GM19328 (cell line): Measurements from ENCODE around the gene TEN1.

ENCODE experiments used
- ATAC-seq: cut with Tn5 transposase; IDR thresholded peaks from one replicate; pipeline ENCODE4 v1.9.1; 2021; ENCODE audit warnings: mild to moderate bottlenecking, moderate library complexity; ENCODE audit not compliant: unreplicated experiment

The TEN1 gene

DNA sequence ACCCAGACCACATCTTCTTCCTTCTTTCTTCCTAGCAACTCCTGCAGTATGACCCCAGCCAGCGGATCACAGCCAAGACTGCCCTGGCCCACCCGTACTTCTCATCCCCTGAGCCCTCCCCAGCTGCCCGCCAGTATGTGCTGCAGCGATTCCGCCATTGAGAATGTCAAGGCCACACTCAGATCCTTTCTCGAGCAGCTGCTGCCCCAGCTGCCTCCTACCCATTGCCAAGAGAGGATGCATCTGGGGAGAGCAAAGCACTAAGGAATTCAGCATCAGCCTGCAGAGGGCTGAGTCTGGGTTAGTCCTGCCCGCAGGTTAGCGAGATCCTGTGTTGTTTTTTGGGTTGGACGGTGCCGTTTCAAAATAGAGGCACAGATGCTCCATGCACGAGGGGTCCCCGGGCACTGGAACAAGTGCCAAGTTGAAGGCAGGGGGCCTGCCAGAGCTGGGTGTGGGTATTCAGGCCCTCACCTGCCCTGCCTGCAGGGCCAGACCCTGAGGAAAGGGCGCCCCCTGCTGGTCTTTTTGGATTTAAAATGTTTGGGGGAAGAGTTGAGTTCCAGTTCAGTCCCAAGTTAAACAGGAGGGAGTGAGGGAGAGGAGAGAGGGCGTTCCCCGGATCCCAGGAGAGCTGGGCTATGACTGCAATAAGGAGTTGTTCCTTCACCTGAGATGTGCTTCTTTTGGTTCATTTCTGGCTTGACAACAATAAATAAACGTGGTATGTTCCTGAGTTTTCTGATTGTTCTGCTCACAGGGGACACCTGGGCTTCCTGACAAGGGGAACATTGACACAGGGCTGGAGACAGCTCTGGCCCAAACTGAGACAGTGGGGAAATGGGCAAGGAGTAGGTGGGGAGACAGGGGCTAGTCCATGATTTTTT lies 26.5 kb downstream of the TEN1 start:
- no peak for ATAC-seq

DNA sequence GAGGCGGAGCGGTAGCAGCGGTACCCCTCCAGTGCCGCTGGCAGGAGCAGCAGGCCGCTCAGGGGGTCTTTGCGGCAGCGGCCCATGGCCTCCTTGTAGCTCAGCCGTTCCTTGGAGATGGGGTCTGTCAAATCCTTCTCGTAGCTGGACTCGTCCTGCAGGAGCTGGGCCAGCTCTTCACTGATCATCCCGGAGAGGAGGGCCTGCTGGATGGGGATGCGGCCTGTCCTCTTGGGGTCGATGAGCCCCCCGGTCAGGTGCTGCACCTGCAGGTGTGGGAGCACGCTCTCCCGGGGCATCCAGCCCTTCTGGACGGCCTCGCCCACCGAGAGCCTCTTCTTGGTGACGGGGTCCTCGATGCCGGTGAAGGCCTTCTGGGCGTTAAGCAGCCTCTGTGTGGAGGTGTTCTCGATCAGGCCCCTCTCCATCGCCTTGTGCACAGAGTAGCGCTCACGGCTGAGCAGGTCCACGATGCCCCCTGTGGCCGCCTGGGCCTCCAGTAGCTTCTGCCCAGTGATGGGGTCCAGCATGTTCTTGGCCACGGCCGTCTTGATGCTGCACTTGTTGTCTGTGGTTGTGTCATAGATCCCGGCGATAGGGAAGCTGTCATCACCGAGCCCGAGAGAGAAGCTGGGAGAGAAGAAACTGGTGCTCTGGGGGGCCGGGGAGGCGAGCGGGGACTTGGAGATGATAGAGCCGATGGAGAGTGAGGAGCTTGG lies 28.2 kb downstream of the TEN1 start:
- no peak for ATAC-seq

DNA sequence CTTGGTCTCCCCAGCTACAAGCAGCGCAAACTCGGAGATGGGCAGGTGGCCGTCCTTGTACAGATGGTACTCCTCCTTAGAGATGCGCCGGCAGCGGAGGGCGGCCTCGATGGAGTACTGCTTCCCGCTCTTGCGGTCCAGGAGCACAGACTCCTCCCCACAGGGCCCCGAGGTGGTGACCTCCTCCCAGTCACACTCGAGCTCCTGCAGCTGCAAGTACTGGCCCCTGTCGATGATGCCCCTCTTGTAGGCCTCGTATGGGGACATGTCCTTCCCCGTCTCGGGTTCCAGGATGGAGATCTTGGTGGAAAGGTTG lies 28.8 kb downstream of the TEN1 start:
- no peak for ATAC-seq

DNA sequence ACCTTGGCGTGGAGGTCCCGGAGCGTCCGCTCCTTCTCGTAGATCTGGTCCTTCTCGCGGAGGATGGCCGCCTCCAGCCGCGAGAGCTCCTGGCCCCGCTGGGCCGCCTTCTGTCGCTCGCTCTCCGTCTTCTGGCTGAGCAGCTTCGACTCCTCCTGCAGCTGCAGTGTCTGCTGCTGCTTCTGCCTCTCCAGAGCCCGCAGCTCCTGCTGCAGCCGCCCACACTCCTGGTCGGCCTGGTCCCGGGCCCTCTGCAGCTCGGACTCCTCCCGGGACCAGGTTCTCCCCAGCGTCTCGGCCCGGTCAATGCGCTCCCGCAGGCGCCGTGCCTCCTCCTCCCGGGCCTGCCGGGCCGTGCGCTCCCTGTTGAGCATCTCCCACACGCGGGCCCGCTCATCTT lies 29.2 kb downstream of the TEN1 start:
- no peak for ATAC-seq

DNA sequence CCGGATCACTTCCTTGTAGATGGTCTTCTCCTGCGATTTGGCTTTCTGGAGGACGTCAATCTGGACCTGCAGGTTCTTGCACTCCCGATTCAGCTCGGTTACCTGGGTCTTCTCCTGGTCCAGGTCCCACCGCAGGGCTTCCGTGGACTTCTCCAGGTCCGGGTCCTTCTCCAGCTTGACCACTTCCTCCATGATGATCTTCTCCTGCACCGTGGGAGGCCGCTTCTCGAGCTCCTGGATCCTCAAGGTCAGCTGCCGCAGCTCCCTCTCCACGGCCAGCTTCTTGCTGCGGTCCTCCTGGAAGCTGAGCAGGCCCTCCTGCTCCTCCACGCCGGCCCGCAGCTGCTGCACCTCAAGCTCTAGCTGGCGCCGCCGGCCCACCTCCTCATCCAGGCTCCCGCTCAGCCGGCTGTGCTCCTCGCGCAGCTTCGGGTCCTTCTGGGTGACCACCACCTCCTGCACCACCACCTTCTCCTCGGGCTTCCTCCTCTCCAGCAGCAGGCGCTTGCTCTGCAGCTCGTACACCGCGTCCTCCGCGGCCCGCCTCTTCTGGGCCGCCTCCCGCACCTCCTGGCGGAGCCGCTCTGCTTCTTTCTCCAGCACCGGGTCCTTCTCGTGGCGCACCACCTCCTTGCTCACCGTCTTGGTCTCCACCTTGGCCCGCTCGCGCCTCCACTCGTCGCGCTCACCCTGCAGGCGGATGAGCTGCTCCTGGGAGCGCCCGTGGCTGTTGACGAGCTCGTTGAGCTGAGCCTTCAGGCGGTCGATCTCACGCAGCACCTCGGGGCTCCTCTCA lies 29.8 kb downstream of the TEN1 start:
- ATAC-seq: no peak

DNA sequence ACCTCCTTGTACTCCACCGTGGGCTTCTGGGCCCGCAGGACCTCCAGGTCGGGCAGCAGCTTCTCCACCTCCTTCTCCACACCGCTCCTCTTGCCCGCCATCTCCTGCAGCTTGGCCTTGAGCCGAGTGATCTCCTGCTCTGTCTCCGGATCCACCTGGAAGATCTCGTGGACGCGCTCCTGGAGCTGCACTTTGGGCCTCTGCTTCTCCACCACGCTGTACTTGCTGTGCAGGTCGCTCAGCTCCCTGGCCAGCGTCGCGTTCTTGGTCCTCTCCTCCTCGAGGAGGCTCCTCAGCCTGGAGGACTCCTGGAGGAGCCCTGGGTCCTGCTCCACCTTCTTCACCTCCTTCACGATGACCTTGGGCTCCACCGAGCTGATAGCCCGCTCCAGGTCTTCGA lies 30.4 kb downstream of the TEN1 start:
- ATAC-seq: no peak

DNA sequence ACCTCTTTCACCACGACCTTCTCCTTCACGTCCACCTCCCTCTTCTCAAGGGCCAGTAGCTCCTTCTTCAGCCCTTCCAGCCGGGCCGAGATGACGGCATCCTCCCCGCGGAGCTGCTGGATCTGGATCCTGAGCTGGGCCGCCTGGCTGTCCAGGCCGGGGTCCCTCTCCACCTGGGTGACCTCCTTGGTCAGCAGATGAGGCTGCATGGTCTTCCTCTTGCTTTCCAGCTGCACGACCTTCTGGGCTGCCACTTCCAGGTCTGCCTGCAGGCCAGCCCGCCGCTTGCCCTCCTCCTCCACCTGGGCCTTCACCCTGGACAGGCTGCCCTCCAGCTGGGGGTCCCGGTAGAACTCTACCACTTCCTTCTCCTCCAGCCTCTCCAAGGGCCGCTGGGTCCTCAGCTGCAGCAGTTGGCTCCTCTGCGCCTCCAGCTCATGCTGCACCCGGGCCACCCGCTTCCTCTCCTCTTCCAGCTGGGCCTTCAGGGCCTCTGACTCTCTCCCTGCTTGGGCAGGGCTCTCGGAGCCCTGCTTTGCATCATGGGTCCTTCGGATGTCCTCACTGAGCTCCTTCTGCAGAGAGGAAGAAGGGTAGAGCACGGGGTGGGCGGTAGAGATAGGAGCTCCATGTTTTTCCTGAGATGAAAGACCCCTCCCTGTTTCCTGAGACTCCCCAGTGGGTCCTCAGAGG lies 31.1 kb downstream of the TEN1 start:
- ATAC-seq: no peak

DNA sequence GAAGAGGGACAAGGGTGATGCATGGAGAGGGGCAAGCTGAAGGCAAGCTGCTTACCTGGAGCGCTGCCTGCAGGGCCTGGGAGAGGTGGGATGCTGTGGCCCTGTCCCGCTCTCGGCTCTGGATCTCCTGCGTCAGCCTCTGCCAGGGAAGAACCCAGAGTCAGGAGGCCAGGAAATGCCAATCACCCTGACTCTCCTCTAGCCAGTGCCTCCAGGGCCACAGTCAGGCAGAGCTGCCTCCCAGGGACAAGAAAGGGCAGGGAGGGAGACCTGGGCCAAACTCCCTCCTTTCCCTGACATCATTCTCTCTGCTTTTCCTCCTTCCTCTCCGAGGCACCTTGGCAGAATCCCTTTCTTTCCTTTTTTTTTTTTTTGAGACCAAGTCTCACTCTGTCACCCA lies 32.9 kb downstream of the TEN1 start:
- no peak for ATAC-seq

DNA sequence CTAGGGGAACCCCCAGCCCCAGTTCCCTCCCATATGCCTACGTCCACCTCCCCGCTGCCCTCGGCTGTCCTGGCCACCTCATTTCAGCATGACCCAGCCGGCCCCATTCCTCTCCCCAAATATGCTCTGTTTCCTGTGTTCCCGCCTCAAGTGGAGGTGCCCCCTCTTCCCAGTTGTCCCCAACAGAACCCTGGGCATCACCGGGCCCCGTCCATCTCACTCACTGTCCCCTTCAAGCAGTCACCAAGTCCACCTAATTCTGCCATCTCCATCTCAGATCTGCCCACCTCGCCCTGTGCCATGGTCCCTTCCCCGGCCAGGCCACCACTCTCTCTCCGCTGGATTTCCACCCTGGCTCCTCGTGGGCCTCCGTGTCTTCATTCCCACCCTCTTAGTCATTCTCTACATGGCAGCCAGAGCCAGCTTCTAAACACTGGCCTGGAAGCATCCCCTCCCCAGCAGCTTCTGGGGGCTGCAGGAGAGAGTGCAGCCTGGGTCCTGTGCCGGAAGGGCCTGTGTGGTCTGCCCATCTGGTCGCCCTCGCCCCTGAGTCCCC lies 34.4 kb downstream of the TEN1 start:
- no peak for ATAC-seq

DNA sequence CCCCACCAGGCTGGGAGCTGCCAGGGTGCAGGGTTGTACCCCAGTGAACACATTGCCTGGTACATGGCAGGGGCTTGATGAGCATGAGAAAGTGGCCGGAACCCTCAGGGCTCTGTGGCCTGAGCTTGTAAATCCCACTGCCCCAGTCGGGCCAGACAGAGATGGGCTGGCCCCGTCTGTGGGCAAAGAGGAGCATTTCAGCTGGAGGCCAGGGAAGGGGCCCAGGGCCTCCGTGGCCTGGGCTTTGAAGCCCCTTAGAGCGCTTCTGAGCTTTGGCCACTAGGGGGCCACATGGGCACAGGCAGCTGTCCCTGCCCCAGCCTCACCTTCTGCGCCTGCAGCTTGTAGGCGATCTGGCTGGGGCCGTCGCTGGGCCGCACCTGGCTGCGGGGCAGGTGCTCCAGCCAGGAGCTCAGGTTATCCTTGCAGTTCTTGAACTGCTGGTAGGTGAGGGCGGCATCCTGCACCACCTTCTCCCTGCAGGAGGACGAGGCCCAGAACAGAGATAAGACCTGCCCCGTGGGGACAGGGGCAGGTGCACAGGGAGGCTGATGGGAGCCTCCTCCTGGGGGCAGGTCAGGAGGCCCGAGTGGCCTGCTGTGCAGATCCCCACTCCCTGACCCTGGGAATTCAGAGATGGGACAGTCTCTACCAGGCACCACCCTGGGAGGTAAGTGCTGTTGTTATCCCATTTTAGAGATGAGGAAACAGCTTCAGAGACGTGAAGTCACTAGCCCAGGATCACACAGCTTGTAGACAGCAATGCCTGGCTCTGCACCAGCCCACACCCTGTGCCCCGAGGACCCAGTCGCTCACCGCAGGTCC lies 35.3 kb downstream of the TEN1 start:
- ATAC-seq: no peak

DNA sequence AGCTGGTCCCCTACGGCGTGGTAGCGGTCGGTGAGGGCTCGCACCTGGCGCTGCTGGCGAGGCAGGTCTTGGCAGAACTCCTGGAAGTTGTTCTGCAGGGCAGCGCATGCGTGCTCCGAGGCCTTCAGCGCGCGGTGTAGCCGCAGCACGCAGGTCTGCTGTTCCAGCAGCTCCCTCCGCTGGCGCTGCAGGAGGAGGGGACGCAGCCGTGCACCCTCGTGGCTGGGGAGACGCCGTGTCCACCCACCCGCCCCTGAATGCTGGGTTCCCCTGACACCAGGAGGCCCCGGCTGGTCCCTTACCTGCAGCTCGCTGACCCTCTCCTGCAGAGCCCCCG lies 35.9 kb downstream of the TEN1 start:
- no peak for ATAC-seq

DNA sequence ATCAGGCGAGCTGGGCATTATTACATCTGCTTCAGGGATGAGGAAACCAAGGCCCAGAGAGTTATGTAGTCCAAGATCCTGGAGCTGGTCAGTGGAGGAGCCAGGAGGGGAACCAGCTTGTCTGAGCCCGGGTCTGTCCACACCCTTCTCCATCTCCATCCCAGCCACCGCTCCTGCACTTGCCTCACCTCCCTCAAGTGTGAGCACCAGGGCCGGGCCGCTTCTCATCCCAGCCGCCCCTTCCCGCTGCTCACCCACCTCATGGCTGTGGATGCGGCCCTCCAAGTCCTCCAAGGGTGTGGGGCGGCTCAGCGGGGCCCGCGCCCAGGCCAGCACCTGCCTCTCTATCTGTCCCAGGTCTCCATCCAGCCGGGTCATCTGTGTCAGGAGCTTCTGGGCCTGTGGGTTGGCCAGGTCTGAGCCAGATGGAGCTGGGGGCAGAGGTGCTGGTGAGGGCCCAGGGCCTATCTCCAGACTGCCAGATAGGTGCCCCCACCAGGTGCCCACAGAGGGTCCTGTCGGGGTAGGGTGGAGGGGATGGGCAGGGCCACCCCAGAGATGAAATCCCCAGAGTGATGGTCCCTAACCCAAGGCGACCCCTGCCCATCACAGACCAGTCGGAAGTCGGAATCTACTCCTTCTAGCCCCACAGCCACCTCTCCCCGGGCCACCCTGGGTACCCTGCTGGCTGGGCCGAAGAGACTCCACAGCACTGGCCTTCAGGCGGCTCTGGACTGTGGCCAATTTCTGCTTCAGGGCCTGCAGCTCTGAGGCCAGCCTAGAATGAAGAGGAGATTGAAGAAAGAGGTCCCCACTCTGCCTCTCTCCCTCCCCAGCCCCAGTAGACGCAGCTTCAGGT lies 38.7 kb downstream of the TEN1 start:
- no peak for ATAC-seq

DNA sequence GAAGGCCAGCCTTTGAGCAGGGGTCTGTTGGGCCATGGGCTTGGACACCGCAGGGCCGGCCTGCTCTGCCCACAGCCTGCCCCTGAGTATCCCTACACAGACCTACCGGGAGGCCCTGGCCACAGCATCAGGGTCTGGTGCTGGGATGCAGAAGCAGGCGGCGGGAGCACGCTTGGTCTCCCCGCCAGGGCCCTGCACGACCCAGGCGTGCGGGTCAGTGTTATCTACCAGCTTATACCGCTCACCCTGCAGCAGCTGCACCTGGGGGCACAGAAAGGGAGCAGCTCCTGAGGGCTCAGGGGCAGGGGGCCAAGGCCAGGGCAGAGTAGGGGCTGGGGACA lies 39.3 kb downstream of the TEN1 start:
- no peak for ATAC-seq

DNA sequence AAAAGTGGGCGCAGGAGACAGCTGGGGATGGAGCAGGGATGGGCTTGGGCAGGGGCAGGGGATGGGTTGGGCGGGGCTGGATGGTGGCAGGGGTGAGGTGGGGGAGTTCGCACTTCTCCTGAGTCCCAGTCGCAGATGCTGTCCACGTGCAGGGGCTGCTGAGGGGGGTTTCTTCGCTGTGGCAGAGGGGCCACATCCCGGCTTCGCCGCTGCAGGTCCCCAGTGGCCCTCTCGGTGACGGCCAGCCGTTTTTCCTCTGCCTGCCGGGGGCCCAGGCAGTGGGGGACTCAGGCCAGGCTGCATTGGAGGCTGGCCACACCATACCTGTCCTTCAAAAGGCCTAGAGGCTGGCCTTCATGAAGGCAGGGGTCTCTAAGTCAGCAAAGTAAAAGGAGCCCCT lies 39.8 kb downstream of the TEN1 start:
- no peak for ATAC-seq

DNA sequence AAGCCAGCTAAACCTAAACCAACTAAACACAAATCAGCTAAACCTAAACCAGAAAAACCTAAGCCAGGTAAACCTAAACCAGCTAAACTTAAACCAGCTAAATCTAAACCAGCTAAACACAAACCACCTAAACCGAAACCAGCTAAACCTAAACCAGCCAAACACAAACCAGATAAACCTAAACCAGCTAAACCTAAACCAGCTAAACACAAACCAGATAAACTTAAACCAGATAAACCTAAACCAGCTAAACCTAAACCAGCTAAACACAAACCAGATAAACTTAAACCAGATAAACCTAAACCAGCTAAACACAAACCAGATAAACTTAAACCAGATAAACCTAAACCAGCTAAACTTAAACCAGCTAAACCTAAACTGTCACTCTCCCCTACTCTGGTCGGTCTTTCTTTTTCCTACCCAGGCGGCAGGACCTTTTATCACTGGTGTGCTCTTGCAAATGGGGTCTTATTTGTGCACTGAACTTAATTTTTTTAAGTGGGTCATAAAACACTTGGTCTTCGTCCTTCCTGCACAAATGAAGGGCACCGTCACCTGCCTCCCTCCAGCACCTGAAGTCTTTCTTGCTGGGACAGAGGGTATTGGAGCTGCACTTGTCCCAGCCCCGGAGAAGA lies 40.9 kb downstream of the TEN1 start:
- no peak for ATAC-seq

DNA sequence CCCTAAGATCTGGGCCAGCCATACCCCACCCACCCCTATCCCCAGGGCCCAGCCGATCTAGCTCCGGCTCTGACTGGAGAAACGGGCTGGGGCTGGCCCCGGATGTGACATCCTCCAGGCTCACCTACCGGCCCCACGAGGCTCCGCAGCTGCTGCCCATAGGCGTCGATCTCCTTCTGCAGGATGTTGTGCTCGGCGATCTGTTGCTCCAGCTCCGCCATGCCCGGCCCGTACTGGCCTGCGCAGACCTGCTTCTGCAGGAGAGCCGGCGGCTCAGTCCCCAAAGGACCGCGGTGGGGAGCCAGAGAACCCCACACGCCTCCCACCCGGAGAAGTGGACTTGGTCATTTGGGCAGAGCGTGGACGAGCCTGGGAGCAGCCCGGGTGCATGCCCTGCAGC lies 43.2 kb downstream of the TEN1 start:
- no peak for ATAC-seq

DNA sequence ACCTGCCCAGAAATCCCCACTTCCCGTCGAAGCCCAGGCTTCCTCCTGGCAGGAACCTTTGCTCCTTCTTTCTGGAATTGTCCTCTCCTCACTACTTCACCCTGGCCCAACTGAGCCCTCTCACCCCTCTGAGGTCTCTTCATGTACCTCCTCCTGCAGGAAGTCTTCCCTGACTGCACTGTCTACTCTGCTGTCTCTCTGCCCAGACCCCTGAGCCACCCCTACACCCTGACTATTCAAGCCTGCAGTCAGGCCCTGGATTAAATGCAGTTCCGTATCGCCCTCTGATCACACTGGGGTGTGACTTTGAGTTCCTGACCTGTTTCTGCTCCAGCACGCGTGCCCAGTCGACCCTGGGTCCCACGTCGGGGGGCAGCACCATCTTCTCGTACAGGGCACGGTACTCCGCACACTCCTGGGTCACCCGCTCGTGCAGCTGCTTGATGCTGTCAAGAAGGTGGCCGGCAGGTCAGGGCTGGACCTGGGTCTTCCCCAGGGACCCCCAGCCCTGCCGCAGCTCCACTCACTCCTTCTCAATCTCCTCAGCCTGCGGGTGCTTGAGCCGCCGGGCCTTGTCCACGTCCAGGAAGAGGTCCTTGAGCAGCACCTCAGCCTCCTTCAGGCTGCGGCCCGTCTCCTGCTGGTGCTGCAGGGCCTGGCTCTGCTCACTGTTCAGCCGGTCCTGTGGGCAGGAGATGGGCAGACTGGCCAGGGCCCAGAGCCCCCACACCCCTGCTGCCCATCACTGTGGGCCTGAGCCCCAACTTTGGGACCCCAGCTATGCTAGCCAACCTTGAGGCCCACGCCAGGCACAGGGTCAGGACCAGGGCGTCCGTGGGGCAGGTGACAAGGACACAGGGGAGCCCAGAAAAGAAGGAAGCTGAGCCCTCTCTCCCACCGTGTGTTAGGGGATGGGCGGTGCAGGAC lies 44.2 kb downstream of the TEN1 start:
- no peak for ATAC-seq

DNA sequence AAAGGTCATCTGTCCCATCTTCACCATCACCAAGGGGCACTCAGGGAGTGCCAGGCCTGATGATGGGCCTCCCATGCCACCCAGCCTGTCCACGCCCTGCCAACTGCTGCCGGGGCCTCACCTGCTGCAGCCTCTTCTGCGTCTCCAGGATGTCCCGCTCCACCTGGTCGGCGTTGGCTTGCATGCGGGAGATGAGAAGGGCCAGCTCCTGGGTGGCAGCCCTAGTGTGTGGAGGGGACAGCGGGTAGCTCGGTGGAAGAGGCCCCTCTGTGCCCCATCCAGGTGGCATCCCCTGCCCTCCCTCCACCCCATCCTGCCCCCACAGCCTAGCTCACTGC lies 44.8 kb downstream of the TEN1 start:
- ATAC-seq: no peak
